UCSD-AML1 (cell line): ENCODE measurements around the gene CMSS1.

Source experiments
- DNase-seq: peaks from one replicate; lab custom pipeline; 2025; ENCODE audit not compliant: unreplicated experiment; lab: John Stamatoyannopoulos, UW

CMSS1 gene

DNA sequence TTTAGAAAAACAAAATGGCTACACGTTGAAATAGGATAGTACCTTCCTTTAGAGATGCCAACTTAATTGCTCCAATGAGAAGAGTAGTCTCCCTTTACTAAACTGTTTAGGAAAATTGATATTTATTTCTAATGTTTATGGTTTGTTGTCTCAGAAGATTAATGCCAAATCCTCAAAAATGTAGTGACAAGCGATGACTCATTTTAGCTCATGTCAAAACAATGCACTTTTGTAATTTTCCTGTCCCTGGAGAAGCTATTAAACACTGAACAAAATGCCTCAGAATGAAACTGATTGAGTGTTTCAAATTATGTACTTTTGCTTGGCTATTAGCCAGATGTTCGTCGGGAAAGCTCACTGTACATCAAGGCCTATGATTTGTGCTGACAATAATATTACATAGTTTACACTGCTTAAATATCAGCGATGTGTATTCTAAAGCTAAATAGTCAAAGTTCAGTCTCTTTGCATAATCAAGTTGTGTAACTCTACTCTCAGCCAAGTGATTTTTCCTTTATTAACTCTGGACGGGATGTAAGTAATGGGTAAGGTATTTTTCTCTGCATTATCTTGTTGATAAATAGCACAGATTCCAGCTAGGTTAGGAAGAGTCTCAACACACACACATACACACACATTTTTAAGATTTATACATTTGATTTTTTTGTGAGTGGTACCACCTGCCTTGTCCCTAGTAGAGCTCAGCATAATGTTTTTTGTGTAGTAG is 83.7 kb downstream of the CMSS1 start:
- no peak for DNase-seq

GRCh38 chr3:99902091-99902490 is 84.4 kb downstream of the CMSS1 start:
- DNase-seq = no peak

DNA sequence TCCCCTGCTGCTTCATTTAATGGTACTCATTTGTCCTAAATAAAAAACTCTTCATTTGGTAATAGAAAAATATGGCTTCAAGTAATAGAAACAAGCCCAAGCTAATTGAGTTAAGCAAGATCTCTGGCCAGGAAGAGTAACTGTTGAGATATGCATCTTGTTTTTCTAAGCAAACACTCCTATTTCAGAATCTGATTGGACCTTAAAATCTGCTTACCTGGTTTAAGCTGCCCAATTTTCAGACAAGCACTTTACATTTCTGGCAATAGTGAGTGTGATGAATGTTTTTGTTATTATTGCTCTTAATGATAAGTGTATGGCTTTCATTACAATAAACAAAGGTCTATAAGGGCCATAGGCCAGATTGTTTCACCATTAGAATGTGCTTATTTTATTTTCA is 86.2 kb downstream of the CMSS1 start:
- DNase-seq = no peak

- DNase-seq = no peak
Observed at GRCh38 chr3:99907959-99908544, 90.4 kb downstream of the CMSS1 start.

- DNase-seq = no peak
Observed at GRCh38 chr3:99909714-99910495, 92.2 kb downstream of the CMSS1 start.

DNA sequence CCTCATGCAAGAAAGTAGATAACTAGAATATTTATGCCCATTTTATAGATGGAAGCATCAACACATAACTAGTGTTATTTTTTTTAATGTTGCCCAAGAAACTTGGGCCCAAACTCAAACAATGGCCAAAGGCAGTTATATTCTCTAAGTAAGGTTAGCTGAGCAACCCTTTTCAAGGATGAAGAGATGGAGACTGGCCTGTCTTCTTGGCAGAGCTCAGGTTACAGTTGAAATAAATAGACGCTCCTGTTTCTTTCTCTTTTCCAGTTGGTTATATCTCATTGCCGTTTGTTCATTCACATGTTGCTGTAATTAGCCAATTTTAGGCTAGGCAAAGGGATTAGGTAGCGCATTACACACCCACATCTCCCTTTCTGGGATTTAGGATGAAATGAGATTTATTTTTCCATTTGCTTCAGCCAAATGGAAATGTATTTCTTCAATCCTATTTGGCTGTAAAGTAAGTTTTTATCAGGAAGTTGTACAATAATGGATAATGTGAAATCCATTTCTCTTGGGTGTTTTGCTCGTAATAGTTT is 93.2 kb downstream of the CMSS1 start:
- DNase-seq = no peak

DNA sequence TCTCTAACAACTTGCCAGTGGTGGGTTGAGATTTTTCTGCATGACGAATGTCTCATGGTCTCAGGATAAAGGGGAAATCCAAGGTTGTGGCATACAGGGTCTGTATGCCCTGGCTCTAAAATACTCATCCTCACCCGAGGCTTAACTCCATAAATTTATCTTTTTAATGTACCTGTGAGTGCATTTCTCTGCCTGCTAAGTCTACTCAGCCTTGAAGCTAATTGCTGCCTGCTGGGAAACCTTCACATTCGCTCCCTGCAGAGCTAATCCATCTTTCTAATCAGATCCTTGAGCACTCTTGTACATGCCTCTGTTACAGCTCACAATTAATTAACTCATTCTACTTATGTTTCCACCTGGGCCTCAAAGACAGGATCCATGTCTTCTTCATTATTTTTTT is 93.8 kb downstream of the CMSS1 start:
- no peak for DNase-seq

GRCh38 chr3:99915906-99916432 is 98.3 kb downstream of the CMSS1 start:
- DNase-seq = no peak

GRCh38 chr3:99918715-99919114 is 101.1 kb downstream of the CMSS1 start:
- no peak for DNase-seq

DNA sequence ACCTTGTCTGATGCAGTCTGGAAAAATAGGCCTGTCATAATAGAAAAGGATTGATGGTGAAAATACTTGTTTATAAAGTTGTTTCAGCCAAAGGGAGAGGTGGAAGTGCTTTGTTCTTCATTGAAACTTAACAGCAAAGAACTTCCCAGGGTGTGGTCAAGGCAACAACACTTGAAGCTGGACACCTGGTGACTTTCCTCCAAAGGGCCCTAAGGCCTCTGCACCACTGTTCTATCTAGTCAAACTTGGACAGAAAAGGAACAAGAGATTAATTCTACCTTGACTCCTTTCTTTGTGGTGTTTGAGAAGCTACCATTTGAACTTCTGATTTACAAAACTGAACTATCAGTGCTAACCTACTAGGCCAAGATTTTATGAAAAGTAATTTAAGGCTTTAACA is 102.0 kb downstream of the CMSS1 start:
- no peak for DNase-seq

- DNase-seq = no peak
Observed at GRCh38 chr3:99920481-99921376, 103.1 kb downstream of the CMSS1 start.

GRCh38 chr3:99921377-99921695 is 103.7 kb downstream of the CMSS1 start:
- no peak for DNase-seq

DNA sequence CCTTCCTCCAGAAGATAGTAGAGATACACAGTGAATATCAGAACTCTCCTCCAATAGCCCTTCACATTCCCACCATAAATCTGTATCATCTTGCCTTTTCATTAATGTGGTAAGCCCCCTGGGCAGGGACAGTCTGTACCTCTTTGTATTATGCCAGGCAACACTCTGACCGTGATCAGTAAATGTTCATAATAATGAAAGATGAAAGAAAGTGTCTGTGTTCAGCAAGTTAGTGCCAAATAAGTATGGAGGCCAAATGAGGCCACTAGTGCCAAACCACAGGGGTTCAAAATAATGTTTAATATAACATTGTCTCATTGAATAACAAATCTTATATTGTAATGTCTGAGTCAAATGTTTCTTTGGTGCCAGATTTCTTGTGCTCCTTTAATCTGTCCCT is 104.3 kb downstream of the CMSS1 start:
- DNase-seq = no peak

DNA sequence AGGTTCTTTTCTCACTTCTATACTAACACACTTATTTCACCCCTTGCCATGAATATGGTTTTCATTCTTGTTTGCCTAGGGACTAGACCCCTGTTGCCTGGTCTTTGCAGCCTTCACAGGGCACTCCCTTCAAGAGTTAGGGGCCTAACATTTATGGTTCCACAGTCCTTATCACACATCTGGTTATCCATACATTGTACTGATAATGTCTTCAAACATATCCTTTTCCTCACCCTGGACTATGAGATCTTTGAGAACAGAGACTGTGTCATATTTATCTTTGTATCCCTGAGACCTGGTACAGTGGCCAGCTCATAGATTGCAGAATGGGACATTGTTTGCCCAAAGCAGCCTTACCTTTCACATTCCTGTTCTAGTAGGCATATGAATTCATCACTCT is 106.2 kb downstream of the CMSS1 start:
- no peak for DNase-seq

DNA sequence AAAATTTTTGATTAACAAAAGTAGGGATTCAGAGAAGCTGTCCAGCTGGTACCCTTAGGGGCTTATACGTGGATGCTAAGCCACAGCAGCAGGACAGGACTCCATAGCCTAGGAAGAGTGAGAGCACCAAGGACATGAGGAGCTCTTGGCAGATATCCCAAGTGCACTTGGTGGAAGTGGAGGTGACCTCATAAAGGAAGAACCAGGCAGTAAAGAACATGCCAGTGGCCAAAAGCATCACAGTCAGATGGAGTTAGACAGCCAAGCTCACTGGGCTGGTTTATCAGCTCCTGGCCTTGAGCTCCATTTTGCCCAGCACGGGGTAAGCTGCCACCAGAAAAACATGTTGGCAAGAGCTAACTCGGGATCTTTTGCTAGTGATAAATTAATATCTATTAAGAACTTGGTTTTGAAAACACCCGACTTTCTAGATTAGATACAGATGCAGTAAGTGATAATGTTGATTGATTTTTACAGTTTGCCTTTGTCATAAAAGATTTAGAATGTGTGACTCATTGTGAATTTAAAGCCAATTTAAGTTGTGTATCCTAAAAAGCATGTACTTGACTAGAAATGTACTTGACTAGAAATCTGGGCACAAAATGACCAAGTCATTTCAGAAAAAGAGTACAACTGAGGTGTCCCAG is 108.0 kb downstream of the CMSS1 start:
- DNase-seq = no peak

DNA sequence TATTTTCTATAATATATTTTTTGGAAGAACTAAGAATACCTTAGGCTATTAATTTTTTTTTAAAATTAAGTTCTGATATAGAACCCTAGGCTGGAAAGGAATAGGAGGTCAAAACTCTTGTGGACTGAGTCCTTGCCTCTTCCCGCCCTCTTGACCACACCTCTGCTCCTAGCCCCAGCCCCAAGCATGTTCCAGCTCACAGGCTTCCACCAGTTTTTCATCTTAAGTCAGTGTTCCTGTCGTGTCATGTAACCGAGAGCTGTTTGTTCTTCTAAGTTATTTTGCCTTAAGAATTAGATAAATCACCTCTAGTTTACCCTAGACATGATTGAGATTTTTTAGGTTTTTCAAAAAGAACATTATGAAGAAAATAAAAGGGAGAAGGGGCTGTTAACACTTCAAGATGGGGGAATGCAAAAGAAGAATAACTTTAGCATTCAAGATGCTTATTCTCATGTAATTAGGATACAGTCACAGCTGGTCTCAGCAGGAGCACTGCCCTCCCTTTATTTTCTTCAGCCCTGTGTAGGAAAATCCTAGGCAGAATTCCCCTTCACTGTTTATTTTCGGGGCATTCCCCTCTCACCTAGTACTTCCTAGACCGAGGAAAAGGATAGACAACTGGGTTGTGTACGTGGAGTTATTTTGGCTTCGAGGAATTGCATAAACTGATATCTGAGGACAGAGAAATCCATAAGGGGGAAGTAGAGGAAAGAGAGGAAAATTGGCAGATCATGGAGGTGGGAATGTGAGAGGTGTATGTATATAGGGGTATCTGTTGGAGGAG is 110.2 kb downstream of the CMSS1 start:
- DNase-seq = no peak

DNA sequence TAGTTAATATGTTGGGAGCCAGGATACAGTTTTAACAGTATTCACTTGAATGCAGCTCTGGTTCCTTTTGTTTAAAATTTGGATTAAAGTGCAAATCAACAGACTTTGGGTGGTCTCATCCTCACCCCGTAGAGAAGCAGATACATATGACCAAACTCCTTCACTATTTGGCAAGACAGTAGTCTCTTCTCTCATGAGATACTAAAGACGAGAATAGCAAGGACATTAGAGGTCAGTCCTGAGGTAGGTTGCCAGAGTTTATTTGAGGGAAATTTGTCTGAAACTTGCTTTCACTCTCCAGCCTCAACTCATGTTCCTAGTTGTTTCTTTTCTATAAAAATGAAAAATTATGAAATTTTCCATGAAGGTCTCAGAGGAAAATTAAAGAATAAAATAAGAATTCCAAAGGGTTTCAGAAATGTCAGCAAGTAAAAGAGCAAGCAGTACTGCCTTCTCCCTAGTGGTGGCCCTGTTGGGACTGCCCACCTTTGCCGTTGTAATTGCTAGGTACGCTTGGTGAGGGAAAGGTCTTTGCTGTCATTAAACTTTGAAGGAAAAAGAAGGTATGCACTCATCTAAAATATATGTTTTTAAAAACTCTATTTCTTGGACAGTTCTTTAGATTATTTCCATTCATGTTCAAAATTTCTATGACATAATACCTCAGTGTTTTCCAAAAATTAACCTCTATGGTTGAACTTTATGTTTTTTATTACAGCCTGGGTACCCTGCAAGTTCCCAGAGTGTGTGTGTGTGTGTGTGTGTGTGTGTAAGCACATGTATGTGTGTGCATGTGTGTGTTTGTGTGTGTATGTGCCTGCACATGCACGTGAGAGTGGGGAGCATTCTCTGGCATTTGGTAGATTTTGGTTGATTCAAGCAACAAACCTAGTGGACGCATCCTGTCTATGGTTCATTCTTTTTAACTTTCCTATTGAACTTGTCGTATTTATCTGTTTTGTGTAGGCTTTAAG is 111.4 kb downstream of the CMSS1 start:
- no peak for DNase-seq

GRCh38 chr3:99929745-99930139 is 112.1 kb downstream of the CMSS1 start:
- DNase-seq = no peak
